HG02852 (cell line): Measurements from ENCODE around the gene INPP4B.

ENCODE experiments used
- ATAC-seq: cut with Tn5 transposase; IDR thresholded peaks from one replicate; pipeline ENCODE4 v1.9.1; 2021; ENCODE audit warnings: mild to moderate bottlenecking, moderate library complexity; ENCODE audit not compliant: unreplicated experiment

Gene INPP4B

DNA sequence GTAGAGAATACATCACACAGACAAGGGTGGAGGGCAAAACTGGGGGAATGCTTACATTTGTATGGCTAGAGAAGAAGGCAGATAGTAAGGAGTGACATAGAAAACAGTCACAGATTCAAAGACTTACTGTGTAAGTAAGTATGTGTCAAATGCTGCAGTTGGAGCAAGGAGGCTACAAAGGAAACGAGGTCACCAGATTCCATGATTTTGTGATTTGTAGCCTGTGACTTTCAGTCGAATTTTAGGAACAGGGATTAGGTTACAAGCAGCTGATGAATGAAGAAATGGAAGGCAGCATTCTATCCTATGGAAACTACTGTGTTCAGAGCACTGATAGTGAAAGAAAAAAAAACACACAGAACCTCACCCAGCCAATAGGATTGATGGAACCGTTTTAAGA is 801.8 kb downstream of the INPP4B start:
- ATAC-seq: no peak

DNA sequence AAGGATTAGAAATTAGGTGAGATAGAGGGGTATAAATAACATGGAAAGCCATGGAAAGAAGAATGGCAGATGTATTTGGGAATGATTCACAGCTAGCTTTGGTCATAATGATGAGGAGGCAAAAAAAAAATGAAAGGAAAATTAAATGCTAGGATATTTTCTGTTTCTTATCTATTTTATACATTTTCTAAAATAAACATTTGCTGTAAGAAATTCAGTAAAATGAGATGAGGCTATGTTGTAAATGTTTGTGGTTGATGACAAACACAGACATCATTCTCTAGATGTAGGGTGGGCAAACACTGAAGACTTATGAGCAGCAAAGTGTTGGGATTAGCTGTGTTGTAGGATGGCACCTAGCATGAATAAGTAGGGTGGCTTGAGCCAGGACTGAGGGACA is 802.6 kb downstream of the INPP4B start:
- no peak for ATAC-seq

- no peak for ATAC-seq
Observed at GRCh38 chr4:142041788-142042187, 804.3 kb downstream of the INPP4B start.

DNA sequence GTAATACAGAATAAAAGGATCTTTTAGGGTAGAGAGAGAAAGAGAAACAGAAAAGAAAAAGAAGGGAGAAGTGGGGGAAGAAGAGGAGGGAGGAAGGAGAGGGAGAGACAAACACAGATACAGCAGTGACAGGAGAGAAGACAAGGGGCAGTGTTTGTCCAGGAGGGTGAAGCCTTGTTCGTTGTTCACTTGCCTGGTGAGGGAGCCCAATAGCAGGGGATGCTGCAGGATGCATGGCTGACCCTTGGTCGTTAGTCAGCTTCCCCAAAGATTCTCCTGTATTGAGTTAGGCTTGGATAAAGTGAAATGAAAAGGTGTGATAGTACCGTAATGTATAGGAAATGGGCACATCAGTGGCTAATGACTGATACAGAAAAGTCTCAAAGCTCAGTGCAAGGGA is 806.1 kb downstream of the INPP4B start:
- ATAC-seq: no peak

DNA sequence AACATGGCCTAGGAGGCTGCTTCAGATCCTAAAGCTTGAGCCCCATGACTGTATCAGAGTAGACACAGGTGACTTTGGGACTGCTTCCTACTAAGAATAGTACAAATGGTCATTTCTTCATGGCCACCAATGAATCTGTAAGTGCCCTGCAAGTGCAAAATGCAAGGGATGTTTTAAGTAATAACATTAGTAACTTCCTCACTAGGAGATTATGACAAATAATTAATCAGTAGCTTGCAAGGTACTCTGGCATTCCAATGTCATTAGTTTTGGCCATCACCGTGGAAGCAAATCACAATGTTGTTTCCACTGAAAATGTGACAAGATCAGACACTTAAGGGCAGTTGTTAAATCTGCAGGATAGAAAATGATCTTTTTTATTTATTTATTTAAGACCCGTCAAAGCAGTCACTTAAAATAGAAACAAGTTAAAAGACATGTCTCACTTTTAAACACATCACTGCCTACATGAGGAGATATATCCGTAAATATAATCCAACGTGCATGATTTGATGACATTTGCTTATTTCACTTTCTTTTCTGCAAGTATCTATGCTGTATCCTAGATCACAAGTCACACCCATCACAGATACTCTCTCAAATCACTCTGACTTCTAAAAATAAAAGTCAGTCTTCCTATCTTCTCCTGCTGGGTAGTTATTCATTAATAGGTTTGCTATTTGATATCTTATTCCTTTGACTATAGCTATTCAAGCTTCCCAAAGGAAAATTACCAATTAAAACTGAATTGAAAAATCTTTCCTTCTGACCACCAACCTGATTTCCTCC is 809.1 kb downstream of the INPP4B start:
- ATAC-seq: no peak

- ATAC-seq: no peak
Observed at GRCh38 chr4:142035566-142035965, 810.5 kb downstream of the INPP4B start.

GRCh38 chr4:142034101-142034500 is 812.0 kb downstream of the INPP4B start:
- no peak for ATAC-seq

DNA sequence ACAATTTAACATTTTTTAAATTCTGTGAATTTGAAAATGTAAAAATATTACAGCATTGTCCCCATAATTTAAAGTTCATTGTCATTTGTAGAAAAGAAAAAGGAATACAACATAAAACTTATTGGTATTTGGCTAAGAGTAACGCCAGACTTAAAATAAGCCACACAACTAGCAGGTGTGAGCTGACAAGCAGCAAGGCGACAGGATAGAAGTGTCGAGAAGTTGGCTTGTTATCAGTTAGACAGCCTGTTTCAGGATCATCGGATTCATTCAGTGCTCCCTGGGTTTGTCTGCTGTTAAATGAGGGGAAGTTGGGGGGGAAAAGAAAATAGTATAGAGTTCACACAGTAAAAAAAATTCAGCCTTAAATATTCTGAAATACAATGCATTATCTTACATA is 816.1 kb downstream of the INPP4B start:
- ATAC-seq: no peak

DNA sequence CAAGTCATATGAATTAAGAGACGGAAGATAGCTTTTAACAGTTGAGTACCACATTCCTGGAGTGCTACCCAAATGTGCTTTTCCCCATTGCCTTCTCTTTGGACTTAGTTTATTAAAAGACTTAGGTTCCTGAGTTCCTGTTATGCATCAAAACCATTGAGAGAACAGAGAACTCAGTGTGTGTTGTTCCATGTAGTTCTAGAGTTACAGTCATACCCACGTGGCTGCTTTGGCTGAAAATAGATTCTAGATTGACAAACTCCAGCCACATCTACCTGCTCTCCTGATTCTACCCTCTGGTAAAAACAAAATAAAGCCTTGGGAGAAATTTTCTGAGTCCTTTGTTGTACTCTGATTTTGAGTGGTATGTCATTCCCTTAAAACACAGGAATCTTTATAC is 824.3 kb downstream of the INPP4B start:
- no peak for ATAC-seq

- ATAC-seq: no peak
Observed at GRCh38 chr4:142021181-142021580, 824.9 kb downstream of the INPP4B start.

- ATAC-seq: no peak
Observed at GRCh38 chr4:142016031-142016430, 830.1 kb downstream of the INPP4B start.

GRCh38 chr4:142009751-142010150 is 836.4 kb downstream of the INPP4B start:
- ATAC-seq: no peak

DNA sequence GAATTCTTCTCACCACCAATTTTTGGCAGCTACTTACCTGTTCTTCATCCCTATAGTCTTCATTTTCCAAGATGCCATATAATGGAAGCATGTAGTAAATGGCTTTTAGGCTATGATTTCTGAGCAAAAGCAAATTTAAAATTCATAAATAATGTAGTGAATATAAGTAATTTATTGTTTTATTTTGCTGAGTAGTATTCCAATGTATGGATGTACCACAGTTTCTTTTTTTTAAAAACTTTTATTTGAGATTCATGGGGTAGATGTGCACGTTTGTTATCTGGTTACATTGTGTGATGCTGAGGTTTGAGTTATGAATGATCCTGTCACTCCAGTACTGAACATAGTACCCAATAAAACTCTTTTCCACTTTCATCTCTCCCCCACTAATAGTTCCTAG is 840.6 kb downstream of the INPP4B start:
- no peak for ATAC-seq

GRCh38 chr4:141999446-142000143 is 846.5 kb downstream of the INPP4B start:
- no peak for ATAC-seq

DNA sequence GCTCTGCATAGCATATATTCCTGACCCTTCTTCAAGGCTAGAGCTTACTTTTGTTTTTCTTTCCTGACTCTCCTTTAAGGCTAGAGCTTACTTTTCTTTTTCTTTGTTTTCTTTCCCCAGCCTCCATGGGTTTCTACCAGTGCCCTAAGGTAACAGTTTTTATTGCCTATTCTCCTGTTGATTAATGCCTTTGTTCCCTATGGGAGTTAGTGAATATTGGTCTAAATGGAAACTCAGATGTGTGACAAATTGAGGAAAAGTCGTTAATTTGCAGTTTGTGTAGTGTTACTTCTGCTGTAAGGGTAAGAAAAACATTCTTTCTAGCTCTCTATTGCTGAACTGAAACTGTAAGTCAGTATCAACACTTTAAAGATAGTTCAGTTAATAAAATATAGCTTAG is 851.0 kb downstream of the INPP4B start:
- ATAC-seq: no peak

DNA sequence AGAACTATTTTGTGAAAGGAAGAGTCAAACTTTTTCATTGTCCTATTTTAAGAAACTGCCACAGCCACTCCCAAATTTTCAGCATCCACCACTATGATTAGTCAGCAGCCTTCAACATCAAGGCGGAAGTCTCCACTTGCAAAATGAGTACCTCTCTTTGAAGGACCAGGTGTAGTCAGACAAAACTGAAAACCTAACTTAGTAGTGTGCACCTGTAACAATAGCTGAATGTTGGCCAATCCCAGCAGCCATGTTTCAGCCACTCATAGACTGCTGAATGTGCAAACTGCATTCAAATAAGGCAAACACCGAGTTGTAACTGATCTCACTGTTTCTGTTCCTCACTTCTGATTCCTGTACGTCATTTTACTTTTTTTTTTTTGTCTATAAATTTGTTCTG is 868.7 kb downstream of the INPP4B start:
- ATAC-seq: peak; percentile 40
